HEK293 (cell line): Measurements from ENCODE around the gene RAB7B.

Experiments
- CTCF ChIA-PET: fragments of 350-600 bp; formaldehyde crosslinking; extraction: SDS; loops from one replicate; lab custom pipeline; 2021; ENCODE audit warnings: antibody characterized with exemption; lab: Yijun Ruan, JAX
- POLR2A ChIA-PET: fragments of 300-600 bp; formaldehyde crosslinking; extraction: SDS; loops from one replicate; lab custom pipeline; 2020; ENCODE audit warnings: antibody characterized with exemption, inconsistent platforms; lab: Yijun Ruan, JAX
- H3K27ac ChIP-seq: fragments of 200-500 bp; sonication (Bioruptor generic); 2 replicates; pipeline ENCODE4 v1.5.1; 2014; ENCODE audit warnings: low read depth, low read length, control low read depth, inconsistent platforms; ENCODE audit errors: extremely low read depth
- H3K36me3 ChIP-seq, 2 experiments: fragments of 200-500 bp in 1 of 2; sonication (Bioruptor generic) in 1 of 2; 1 replicate in 1 of 2; 2 replicates in 1 of 2; pipeline ENCODE4 v1.5.1; 2014 to 2017; ENCODE audit warnings: inconsistent platforms in 2 of 2, low read length in 2 of 2; ENCODE audit not compliant: control insufficient read depth in 2 of 2, insufficient read depth in 1 of 2
- H3K4me1 ChIP-seq: fragments of 200-500 bp; sonication (Bioruptor generic); 2 replicates; pipeline ENCODE4 v1.5.1; 2014; ENCODE audit warnings: mild to moderate bottlenecking, low read length, inconsistent platforms; ENCODE audit not compliant: control insufficient read depth, insufficient read depth
- H3K4me3 ChIP-seq: 2 replicates; pipeline ENCODE4 v1.5.1; 2011; ENCODE audit warnings: low read depth, mild to moderate bottlenecking, control low read depth, low read length, moderate library complexity
- H3K9me3 ChIP-seq: fragments of 200-500 bp; sonication (Bioruptor generic); 2 replicates; pipeline ENCODE4 v1.5.1; 2014; ENCODE audit warnings: low read depth, low read length, inconsistent platforms; ENCODE audit not compliant: control insufficient read depth, insufficient read depth
- EGR2 ChIP-seq: fragments of 450-650 bp; formaldehyde crosslinking; IDR thresholded peaks from 2 replicates; pipeline ENCODE4 v1.5.1; 2016; ENCODE audit warnings: low read depth, missing biosample characterization, missing genetic modification characterization
- FEZF1 ChIP-seq: fragments of 450-650 bp; formaldehyde crosslinking; IDR thresholded peaks from 2 replicates; pipeline ENCODE4 v1.5.1; 2016; ENCODE audit warnings: missing biosample characterization, missing genetic modification characterization
- REPIN1 ChIP-seq: fragments of 450-650 bp; formaldehyde crosslinking; IDR thresholded peaks from 2 replicates; pipeline ENCODE4 v1.5.1; 2017; ENCODE audit warnings: missing biosample characterization, missing genetic modification characterization, low read depth
- SALL2 ChIP-seq: fragments of 450-650 bp; formaldehyde crosslinking; IDR thresholded peaks from 2 replicates; pipeline ENCODE4 v1.5.0; 2017; ENCODE audit warnings: missing biosample characterization, mild to moderate bottlenecking, missing genetic modification characterization, borderline replicate concordance
- SP7 ChIP-seq: fragments of 450-650 bp; formaldehyde crosslinking; IDR thresholded peaks from 2 replicates; pipeline ENCODE4 v1.5.1; 2016; ENCODE audit warnings: missing biosample characterization, missing genetic modification characterization
- ZBTB48 ChIP-seq: fragments of 450-650 bp; formaldehyde crosslinking; IDR thresholded peaks from 2 replicates; pipeline ENCODE4 v1.5.1; 2016; ENCODE audit warnings: missing biosample characterization, missing genetic modification characterization
- ZFP69B ChIP-seq: fragments of 450-650 bp; formaldehyde crosslinking; IDR thresholded peaks from 2 replicates; pipeline ENCODE4 v1.5.1; 2016; ENCODE audit warnings: missing biosample characterization, missing genetic modification characterization
- ZNF16 ChIP-seq: fragments of 450-650 bp; formaldehyde crosslinking; IDR thresholded peaks from 2 replicates; pipeline ENCODE4 v1.5.1; 2016; ENCODE audit warnings: low read depth, missing biosample characterization, missing genetic modification characterization
- ZNF19 ChIP-seq: fragments of 450-650 bp; formaldehyde crosslinking; IDR thresholded peaks from 2 replicates; pipeline ENCODE4; 2016; ENCODE audit warnings: missing biosample characterization, missing genetic modification characterization, low read depth
- ZNF335 ChIP-seq: fragments of 450-650 bp; formaldehyde crosslinking; conservative IDR thresholded peaks from 2 replicates; pipeline ENCODE4 v1.5.1; 2016; ENCODE audit warnings: missing biosample characterization, missing genetic modification characterization
- ZNF426 ChIP-seq: fragments of 450-650 bp; formaldehyde crosslinking; IDR thresholded peaks from 2 replicates; pipeline ENCODE4 v1.5.1; 2017; ENCODE audit warnings: missing biosample characterization, missing genetic modification characterization, mild to moderate bottlenecking, inconsistent platforms, moderate library complexity
- ZNF473 ChIP-seq: fragments of 450-650 bp; formaldehyde crosslinking; IDR thresholded peaks from 2 replicates; pipeline ENCODE4 v1.5.1; 2017; ENCODE audit warnings: missing biosample characterization, missing genetic modification characterization
- ZNF548 ChIP-seq: fragments of 450-650 bp; formaldehyde crosslinking; IDR thresholded peaks from 2 replicates; pipeline ENCODE4 v1.5.1; 2016; ENCODE audit warnings: missing biosample characterization, missing genetic modification characterization
- ZNF555 ChIP-seq: fragments of 450-650 bp; formaldehyde crosslinking; conservative IDR thresholded peaks from 2 replicates; pipeline ENCODE4 v1.5.1; 2017; ENCODE audit warnings: missing biosample characterization, mild to moderate bottlenecking, missing genetic modification characterization, inconsistent platforms
- ZNF664 ChIP-seq: fragments of 450-650 bp; formaldehyde crosslinking; IDR thresholded peaks from 2 replicates; pipeline ENCODE4 v1.5.1; 2016; ENCODE audit warnings: missing biosample characterization, missing genetic modification characterization
- TF ChIP-seq, protein P1 (sequence below): fragments of 450-650 bp; formaldehyde crosslinking; IDR thresholded peaks from 2 replicates; pipeline ENCODE4 v1.5.1; 2016; ENCODE audit warnings: missing biosample characterization, missing genetic modification characterization
- TF ChIP-seq, protein P2 (sequence below): IDR thresholded peaks from 2 replicates; pipeline ENCODE4 v1.6.1; 2011; ENCODE audit warnings: mild to moderate bottlenecking, low read depth, low read length, borderline replicate concordance
- TF ChIP-seq, protein P3 (sequence below): fragments of 450-650 bp; formaldehyde crosslinking; IDR thresholded peaks from 2 replicates; pipeline ENCODE4 v1.5.1; 2016; ENCODE audit warnings: missing biosample characterization, missing genetic modification characterization
- TF ChIP-seq, protein P4 (sequence below): fragments of 450-650 bp; formaldehyde crosslinking; IDR thresholded peaks from 2 replicates; pipeline ENCODE4 v1.5.1; 2016; ENCODE audit warnings: missing biosample characterization, missing genetic modification characterization

The RAB7B gene

DNA sequence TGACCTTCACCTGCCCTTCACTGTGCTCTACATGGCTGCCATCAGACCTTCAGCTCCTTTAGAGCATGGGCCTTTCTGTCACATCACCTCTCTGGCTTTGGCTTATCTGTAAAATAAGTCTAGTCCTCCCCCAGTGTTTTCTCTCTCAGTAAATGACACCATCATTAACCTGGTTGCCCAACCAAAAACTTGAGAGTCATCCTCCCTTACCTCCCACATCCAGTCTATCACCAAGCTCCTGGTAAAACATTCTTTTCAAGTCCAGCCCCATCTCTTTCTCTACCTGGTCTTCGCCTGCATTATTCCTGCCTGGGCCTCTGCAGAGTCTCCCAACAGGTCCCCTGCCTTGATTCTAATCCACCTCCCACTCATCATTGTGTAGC, 73.0 kb downstream of the RAB7B start:
- H3K27ac ChIP-seq = no peak overlapping the region
- TF ChIP-seq EGR2 (tag by site-specific recombination) (0 out of 2 replicates have a peak, but pooled peaks have one; percentile 24), ZNF664 (no peak)
- TF ChIP-seq, all 188 proteins: peak for 1
- no peaks in the 10 kb centered on the region for H3K9me3 ChIP-seq
- H3K36me3 ChIP-seq = no peaks in the 10 kb centered on the region
- H3K4me3 ChIP-seq = no peak overlapping the region
- H3K4me1 ChIP-seq = no peaks in the 10 kb centered on the region
- ChIA-PET CTCF (interaction anchor here (0.8 to 2.1 kb wide), 2 partner anchors 12 to 47 kb away, joined by 3 to 12 read pairs; no protein-coding TSS in a partner anchor), POLR2A (no interaction called here)

DNA sequence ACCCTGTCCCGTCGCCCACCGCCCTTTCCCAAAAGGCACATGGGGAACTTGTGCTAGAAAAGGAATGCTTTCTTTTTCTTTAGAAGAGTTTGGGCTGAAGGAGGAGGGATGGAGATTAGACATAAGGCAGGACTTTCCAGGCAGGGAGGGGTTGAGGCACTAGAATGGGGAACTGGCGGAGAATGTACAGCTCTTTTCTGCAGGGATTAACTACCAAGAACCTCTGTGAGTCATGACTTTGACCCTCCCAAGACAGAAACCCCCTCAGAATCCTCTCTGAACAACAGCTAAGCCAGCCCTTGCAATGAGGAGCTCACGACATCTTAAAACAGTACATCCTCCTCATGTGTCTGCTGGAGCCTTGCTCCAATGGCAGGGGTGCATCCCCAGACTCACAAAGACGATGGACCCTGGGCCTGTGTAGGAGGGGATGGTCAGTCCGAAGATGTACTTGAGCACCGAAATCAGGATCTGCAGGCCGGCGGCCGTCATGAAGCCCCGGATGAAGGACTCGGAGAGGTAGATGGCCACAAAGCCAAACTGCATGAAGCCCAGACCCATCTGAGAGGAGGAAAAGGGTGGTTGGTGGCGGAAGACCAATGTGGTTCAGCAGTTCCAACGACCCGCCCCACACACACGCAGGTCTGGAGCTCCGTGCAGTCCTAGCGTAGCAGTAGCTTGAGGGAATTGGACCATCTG, 73.5 kb downstream of the RAB7B start:
- H3K9me3 ChIP-seq = no peaks in the 10 kb centered on the region
- no peak for TF ChIP-seq ZNF548 (tag by site-specific recombination)
- no peak for TF ChIP-seq ZNF426 (tag by site-specific recombination)
- TF ChIP-seq ZNF16 = no peak
- TF ChIP-seq ZNF473 (tag by site-specific recombination) = no peak
- TF ChIP-seq FEZF1 = no peak
- TF ChIP-seq, protein P1, sequence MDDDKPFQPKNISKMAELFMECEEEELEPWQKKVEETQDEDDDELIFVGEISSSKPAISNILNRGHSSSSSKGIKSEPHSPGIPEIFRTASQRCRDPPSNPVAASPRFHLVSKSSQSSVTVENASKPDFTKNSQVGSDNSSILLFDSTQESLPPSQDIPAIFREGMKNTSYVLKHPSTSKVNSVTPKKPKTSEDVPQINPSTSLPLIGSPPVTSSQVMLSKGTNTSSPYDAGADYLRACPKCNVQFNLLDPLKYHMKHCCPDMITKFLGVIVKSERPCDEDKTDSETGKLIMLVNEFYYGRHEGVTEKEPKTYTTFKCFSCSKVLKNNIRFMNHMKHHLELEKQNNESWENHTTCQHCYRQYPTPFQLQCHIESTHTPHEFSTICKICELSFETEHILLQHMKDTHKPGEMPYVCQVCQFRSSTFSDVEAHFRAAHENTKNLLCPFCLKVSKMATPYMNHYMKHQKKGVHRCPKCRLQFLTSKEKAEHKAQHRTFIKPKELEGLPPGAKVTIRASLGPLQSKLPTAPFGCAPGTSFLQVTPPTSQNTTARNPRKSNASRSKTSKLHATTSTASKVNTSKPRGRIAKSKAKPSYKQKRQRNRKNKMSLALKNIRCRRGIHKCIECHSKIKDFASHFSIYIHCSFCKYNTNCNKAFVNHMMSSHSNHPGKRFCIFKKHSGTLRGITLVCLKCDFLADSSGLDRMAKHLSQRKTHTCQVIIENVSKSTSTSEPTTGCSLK (tag by site-specific recombination) = no peak
- TF ChIP-seq ZNF335 (tag by site-specific recombination) = no peak
- no peak for TF ChIP-seq SP7 (tag by site-specific recombination)
- no peak for TF ChIP-seq SALL2 (tag by site-specific recombination)
- TF ChIP-seq, protein P2, sequence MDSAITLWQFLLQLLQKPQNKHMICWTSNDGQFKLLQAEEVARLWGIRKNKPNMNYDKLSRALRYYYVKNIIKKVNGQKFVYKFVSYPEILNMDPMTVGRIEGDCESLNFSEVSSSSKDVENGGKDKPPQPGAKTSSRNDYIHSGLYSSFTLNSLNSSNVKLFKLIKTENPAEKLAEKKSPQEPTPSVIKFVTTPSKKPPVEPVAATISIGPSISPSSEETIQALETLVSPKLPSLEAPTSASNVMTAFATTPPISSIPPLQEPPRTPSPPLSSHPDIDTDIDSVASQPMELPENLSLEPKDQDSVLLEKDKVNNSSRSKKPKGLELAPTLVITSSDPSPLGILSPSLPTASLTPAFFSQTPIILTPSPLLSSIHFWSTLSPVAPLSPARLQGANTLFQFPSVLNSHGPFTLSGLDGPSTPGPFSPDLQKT = no peak
- no peak for TF ChIP-seq ZNF19 (tag by site-specific recombination)
- TF ChIP-seq ZNF555 (tag by site-specific recombination) = no peak
- TF ChIP-seq, protein P3, sequence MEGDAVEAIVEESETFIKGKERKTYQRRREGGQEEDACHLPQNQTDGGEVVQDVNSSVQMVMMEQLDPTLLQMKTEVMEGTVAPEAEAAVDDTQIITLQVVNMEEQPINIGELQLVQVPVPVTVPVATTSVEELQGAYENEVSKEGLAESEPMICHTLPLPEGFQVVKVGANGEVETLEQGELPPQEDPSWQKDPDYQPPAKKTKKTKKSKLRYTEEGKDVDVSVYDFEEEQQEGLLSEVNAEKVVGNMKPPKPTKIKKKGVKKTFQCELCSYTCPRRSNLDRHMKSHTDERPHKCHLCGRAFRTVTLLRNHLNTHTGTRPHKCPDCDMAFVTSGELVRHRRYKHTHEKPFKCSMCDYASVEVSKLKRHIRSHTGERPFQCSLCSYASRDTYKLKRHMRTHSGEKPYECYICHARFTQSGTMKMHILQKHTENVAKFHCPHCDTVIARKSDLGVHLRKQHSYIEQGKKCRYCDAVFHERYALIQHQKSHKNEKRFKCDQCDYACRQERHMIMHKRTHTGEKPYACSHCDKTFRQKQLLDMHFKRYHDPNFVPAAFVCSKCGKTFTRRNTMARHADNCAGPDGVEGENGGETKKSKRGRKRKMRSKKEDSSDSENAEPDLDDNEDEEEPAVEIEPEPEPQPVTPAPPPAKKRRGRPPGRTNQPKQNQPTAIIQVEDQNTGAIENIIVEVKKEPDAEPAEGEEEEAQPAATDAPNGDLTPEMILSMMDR (tag by site-specific recombination) = no peak
- TF ChIP-seq ZBTB48 (tag by site-specific recombination) = no peak
- TF ChIP-seq, protein P4, sequence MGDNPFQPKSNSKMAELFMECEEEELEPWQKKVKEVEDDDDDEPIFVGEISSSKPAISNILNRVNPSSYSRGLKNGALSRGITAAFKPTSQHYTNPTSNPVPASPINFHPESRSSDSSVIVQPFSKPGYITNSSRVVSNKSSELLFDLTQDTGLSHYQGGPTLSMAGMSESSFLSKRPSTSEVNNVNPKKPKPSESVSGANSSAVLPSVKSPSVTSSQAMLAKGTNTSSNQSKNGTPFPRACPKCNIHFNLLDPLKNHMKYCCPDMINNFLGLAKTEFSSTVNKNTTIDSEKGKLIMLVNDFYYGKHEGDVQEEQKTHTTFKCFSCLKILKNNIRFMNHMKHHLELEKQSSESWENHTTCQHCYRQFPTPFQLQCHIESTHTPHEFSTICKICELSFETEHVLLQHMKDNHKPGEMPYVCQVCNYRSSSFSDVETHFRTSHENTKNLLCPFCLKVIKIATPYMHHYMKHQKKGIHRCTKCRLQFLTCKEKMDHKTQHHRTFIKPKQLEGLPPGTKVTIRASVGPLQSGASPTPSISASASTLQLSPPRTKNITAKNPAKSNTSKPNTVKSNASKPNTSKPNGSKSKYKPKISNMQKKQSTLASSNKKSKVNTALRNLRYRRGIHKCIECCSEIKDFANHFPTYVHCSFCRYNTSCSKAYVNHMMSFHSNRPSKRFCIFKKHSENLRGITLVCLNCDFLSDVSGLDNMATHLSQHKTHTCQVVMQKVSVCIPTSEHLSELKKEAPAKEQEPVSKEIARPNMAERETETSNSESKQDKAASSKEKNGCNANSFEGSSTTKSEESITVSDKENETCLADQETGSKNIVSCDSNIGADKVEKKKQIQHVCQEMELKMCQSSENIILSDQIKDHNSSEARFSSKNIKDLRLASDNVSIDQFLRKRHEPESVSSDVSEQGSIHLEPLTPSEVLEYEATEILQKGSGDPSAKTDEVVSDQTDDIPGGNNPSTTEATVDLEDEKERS = no peak
- no peak for TF ChIP-seq ZFP69B
- no peak for TF ChIP-seq REPIN1 (tag by site-specific recombination)
- TF ChIP-seq, all 188 proteins: peak for 0
- Histone ChIP-seq H3K27ac (no peak overlapping the region), H3K4me1 (no peaks in the 10 kb centered on the region), H3K36me3 (no peaks in the 10 kb centered on the region), H3K4me3 (no peak overlapping the region)
- ChIA-PET POLR2A (no interaction called here), CTCF (interaction anchor here (0.6 to 2.1 kb wide), 6 partner anchors 10 to 233 kb away, joined by 3 to 12 read pairs (median 4); no protein-coding TSS in a partner anchor)
